Fibroblast of villous mesenchyme (primary cell): ENCODE data around the gene ETHE1. TPM values are rescaled to one million over a fixed set of nuclear protein-coding genes. Genes with fewer than 3 reads are reported as not detected.

Experiments used
- DNase-seq: peaks from one replicate; pipeline ENCODE4 v3.0.0-alpha.2; 2010; ENCODE audit warnings: low read depth
- H3K4me3 ChIP-seq: 2 replicates; pipeline ENCODE4 v1.5.1; 2011; ENCODE audit warnings: low read depth, mild to moderate bottlenecking, low read length
- total RNA-seq: library from RNA; depleted of rRNA; stranded (reverse); fragments of >200 nt; gene quantifications from 2 replicates; pipeline ENCODE4 v1.2.3, GENCODE V29; 2012
- TF ChIP-seq, protein P1 (sequence below): IDR thresholded peaks from 2 replicates; pipeline ENCODE4 v1.5.1; 2012; ENCODE audit warnings: low read depth, mild to moderate bottlenecking, low read length; ENCODE audit not compliant: insufficient read depth

ETHE1 gene
- total RNA-seq, 1 donor: 113 TPM

DNA sequence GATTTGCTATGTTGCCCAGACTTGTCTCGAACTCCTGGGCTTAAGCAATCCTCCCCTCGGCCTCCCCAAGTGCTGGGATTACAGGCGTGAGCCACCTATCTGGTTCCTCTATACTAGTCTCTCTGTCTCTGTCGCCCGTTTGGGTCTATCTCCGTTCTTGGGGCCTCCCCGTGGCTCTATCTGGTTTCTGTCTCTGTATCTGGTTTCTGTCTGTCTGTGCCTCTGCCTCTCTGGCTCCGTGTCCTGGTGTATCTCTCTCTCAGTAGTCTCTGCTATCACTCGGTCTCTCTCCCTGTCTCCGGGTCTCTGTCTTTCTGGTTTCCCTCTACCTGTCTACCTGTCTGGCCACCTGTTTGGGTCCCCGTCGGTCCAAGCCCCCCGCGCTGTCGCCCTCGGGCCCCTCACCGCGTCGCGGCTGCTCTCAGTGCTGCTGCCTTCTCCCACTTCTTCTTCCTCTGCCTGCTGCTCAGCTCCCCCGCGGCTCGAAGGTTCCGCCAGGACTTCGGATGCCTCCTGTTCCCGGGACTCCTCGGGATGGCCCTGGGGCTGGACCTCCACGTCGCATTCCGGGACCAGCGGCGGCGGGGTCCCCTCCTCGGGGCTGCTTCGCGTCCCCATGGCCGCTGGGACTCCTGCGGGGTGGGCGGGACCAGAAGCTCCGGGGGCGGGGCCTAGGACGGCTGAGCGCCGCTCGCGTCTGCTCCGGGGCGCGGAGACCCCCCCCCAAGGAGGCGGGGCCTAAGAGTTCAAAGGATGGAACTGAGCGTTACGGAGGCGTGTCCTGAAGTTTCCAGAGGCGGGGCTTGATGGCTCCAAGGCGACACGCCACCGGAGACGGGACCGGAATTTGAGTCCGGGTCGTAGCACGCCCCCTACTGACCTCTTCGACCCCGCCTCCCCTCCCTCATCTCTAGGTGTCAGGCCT, 23.2 kb downstream of the ETHE1 start:
- H3K4me3 ChIP-seq: peak overlapping the region; percentile 93
- peak; percentile 90 for DNase-seq
- TF ChIP-seq, protein P1, sequence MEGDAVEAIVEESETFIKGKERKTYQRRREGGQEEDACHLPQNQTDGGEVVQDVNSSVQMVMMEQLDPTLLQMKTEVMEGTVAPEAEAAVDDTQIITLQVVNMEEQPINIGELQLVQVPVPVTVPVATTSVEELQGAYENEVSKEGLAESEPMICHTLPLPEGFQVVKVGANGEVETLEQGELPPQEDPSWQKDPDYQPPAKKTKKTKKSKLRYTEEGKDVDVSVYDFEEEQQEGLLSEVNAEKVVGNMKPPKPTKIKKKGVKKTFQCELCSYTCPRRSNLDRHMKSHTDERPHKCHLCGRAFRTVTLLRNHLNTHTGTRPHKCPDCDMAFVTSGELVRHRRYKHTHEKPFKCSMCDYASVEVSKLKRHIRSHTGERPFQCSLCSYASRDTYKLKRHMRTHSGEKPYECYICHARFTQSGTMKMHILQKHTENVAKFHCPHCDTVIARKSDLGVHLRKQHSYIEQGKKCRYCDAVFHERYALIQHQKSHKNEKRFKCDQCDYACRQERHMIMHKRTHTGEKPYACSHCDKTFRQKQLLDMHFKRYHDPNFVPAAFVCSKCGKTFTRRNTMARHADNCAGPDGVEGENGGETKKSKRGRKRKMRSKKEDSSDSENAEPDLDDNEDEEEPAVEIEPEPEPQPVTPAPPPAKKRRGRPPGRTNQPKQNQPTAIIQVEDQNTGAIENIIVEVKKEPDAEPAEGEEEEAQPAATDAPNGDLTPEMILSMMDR: peak; percentile 7

DNA sequence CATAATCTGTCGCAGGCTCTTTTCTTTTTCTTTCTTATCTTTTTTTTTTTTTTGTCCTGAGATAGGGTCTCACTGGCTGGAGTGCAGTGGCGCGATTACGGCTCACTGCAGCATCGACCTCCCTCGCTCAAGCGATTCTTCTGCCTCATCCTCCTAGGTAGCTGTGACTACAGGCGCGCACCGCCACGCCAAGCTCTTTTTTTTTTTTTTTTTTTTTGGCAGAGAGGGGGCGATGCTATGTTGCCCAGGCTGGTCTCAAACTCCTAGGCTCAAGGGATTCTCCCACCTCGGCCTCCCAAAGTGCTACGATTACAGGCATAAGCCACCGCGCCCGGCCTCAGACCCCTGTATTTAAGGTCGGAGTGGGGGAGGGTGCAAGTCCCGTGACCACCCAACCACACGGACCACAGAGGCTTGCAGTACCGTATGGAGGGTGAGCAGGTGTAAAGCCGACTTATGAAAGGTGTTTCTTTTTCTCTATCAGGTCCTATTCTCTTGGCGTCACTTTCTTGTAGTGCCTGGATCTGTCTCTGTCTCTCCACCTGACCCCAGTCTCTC, 24.5 kb downstream of the ETHE1 start:
- DNase-seq: no peak
- peak overlapping the region; percentile 93 for H3K4me3 ChIP-seq
- TF ChIP-seq, protein P1: no peak

DNA sequence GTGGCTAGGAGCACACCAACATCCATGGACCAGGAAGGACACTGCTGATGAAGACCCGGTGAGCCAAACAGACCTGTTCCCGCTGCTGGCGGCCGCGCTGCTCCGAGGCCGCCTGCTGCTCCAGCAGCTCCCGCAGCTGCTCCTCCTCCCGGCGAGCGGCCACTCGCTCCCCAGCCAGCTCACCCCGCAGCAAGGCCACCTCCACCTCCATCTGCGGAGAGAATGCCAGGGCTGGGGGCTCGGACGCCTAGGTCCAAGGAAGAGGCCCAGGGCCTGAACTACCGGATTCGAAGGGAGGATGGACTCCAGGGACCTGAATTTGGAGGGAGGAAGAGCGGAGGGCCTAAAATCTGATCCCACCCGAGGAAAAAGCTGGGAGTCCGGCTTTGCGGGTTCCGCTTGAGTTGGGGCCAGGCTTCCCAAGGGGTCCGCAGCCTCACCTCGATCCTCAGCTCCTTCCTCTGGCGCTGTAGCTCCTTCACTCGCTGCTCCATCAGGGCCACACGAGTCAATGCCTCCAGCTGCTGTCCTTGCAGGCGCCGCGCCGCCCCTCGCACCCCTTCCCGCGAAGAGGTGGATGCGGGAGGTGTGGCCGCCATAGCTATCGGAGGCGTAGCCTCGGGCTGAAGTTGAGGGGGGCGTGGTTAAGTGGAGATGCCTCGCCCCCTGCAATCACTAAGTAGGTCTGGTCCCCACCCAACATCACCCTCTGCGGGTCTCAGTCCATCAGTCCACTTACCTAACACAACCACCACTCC, 25.2 kb downstream of the ETHE1 start:
- no peak for DNase-seq
- no peak overlapping the region for H3K4me3 ChIP-seq
- TF ChIP-seq, protein P1: no peak

DNA sequence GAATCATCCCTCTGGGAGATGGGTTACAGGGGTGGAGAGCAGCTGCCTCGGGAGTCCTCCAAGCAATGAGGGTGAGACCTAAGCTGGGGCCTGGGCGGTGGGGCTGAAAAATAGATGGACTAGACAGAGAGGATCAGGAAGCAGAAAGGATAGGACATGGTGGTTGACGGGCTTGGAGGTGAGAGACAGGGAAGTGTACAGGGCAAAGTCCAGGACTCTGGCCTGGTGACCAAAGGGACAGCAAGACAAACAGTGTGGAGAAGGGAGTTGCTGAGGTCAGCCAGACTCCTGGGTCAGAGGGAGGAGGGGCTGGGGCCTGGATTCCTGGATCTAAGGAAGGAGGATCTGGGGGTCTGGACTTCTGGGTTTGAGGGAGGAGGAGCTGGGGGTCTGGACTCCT, 28.0 kb downstream of the ETHE1 start:
- TF ChIP-seq, protein P1: no peak
- no peak for DNase-seq
- no peak overlapping the region for H3K4me3 ChIP-seq

DNA sequence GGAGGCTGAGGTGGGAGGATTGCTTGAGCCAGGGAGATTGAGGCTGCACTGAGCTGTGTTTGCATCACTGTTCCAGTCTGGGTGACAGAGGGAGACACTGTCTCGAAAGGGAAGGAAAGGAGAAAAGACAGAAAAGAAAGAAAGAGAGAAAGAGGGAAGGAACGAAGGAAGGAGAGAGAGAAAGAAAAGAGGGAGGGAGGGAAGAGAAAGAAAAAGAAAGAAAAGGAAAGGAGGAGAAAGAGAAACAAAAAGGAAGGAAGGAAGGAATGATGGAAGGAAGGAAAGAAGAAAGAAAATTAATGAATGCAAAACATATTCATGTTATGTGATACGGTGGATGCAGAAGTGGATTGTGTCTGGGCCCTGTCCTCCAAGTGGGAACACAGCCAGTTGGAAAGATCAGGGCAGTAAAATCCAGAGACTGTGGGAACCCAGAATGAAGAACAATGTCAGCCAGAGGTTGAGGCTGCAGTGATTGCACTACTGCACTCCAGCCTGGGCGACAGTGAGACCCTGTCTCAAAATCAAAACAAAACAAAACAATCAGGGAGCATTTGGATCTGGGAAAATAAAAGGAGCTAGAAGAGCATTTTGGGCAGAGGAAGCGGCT, 28.7 kb downstream of the ETHE1 start:
- DNase-seq: no peak
- H3K4me3 ChIP-seq: no peak overlapping the region
- TF ChIP-seq, protein P1: no peak

DNA sequence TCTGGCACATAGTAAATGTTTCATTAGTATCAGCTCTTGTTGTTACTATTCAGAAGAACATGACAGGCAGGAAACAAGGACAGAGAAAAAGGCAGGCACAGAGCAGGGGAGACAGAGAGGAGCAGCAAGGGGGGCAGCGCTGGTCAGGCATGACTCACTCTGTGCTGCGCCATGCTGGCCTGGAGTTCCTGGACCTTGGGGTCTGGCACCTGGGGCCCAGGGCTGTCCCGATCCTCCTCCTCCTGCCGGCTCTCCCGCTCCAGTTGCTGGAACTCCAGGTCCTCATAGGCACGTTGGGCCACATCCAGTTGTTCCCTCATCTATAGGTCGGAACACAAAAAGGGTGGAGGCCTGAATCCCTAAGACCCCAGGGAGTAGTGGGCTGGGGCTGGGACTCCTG, 30.0 kb downstream of the ETHE1 start:
- TF ChIP-seq, protein P1: no peak
- DNase-seq: no peak
- no peak overlapping the region for H3K4me3 ChIP-seq
